ENCODE results near the gene TFPI. TPM values are rescaled to one million over a fixed set of nuclear protein-coding genes. Genes with fewer than 3 reads are reported as not detected.

Gene TFPI
- total and polyA plus RNA-seq, 11 donors: 13.5 to 63.7 (median 24.6) TPM

GRCh38 chr2:187532333-187533120 lies 21.7 kb downstream of the TFPI start:
- WGBS, 4 donors: 92 to 94% (median 94%) methylated on average over 13 to 14 of the region's 14 CpGs
- intact Hi-C loops (cut with DNase I): no loop called here
- no peak for ATAC-seq

DNA sequence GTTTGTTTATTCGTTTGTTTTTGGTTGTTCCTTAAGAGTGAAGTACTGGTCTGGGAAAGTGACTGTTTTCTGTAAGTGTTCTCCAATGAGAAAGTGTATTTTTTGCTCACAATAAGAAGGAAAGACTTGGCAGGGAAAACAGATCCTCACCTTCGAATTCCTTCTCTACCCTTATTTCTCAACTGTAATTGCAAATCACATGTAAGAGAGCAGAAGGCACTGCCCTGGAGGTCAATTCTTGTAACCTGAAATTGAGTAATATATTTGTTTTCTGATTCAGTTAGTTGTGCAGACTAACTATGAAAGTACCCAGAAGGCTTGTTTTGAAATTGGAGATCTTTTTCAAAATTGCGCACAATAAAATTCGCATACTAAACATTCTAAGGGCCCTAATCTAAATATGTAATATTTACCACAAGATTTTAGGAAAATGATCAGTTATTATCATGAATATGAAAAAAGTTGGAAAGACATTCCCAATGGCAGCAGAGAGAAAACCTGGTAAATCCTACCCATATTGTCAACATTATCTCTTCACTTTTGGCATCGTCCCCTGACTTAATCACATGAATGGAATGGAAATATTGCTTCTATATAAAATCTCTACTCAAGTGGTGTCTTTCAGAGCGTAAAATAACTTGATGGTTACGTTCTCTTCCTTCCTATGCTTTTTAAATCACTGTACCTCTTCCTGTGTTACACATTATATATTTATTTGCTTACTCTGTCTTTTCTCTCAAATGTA lies 24.1 kb downstream of the TFPI start:
- Histone ChIP-seq H3K27ac (no peak overlapping the region), H3K4me3 (no peak overlapping the region), H3K4me1 (peaks cover 0 to 28% (median 3%) of the 10 kb centered on the region in 12 donors), H3K27me3 (no peaks in the 10 kb centered on the region), H3K9me3 (peaks cover 0 to 15% (median 3%) of the 10 kb centered on the region in 12 donors), H3K36me3 (peaks cover 0 to 9% (median 0%) of the 10 kb centered on the region in 9 donors)
- no peak for TF ChIP-seq POLR2A (IDR thresholded peaks at IDR 0.05)
- WGBS, 4 donors: 90 to 93% (median 92%) methylated on average over 7 of the region's 7 CpGs
- DNase-seq (no peak), ATAC-seq (no peak)
- intact Hi-C loops (cut with DNase I): no loop called here

More at GRCh38 chr2:187532333-187533120, 21.7 kb downstream of the TFPI start:
- peaks cover 0 to 36% (median 8%) of the 10 kb centered on the region in 12 donors for H3K9me3 ChIP-seq
- H3K36me3 ChIP-seq: peaks cover 0 to 9% (median 0%) of the 10 kb centered on the region in 9 donors
- no peak overlapping the region for H3K4me3 ChIP-seq
- no peaks in the 10 kb centered on the region for H3K27me3 ChIP-seq
- H3K4me1 ChIP-seq: peaks cover 0 to 4% (median 0%) of the 10 kb centered on the region in 12 donors
- no peak for TF ChIP-seq POLR2A (IDR thresholded peaks at IDR 0.05)
- TF ChIP-seq, protein P1, sequence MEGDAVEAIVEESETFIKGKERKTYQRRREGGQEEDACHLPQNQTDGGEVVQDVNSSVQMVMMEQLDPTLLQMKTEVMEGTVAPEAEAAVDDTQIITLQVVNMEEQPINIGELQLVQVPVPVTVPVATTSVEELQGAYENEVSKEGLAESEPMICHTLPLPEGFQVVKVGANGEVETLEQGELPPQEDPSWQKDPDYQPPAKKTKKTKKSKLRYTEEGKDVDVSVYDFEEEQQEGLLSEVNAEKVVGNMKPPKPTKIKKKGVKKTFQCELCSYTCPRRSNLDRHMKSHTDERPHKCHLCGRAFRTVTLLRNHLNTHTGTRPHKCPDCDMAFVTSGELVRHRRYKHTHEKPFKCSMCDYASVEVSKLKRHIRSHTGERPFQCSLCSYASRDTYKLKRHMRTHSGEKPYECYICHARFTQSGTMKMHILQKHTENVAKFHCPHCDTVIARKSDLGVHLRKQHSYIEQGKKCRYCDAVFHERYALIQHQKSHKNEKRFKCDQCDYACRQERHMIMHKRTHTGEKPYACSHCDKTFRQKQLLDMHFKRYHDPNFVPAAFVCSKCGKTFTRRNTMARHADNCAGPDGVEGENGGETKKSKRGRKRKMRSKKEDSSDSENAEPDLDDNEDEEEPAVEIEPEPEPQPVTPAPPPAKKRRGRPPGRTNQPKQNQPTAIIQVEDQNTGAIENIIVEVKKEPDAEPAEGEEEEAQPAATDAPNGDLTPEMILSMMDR (IDR thresholded peaks at IDR 0.05): no peak
- DNase-seq: no peak
- H3K27ac ChIP-seq: no peak overlapping the region

DNA sequence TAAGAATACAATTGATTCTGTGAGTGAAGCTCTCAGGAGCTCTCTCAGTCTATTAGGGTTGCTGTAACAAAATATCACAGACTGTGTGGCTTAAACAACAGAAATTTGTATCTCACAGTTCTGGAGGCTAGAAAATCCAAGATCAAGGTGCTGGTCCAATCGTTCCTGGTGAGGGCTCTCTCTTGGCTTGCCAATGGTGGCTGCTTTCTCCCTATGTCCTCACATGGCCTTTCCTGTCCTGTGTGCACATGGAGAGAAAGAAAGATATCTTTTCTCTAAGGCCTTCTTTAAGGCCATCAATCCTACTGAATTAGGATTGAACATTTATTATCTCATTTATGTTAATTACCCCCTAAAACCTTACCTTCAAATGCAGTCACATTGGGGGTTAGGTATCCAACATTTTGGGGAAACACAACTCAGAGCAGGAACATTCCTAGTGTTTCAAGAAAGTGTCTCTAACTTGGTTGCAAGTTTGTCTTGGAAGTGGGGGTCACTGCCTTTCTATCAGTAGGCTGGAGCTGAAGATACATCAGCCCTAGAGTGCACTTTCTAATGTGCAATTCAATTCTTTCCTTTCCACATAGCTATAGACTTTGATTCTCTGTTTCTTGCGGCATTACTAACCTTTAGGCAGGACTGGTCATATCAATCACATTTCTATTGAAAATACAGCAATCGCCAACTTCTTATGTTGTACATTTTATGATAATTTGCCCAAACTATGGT lies 24.8 kb downstream of the TFPI start:
- TF ChIP-seq POLR2A (IDR thresholded peaks at IDR 0.05): no peak
- TF ChIP-seq, protein P1 (IDR thresholded peaks at IDR 0.05): no peak
- ATAC-seq (no peak), DNase-seq (no peak)
- H3K27me3 ChIP-seq: no peaks in the 10 kb centered on the region
- peaks cover 0 to 34% (median 3%) of the 10 kb centered on the region in 12 donors for H3K4me1 ChIP-seq
- intact Hi-C loops (cut with DNase I): no loop called here
- peaks cover 0 to 9% (median 0%) of the 10 kb centered on the region in 9 donors for H3K36me3 ChIP-seq
- H3K27ac ChIP-seq: no peak overlapping the region
- H3K9me3 ChIP-seq: peaks cover 0 to 8% (median 0%) of the 10 kb centered on the region in 12 donors
- H3K4me3 ChIP-seq: no peak overlapping the region
- WGBS, 4 donors: 78 to 93% (median 91%) methylated on average over 3 of the region's 3 CpGs

DNA sequence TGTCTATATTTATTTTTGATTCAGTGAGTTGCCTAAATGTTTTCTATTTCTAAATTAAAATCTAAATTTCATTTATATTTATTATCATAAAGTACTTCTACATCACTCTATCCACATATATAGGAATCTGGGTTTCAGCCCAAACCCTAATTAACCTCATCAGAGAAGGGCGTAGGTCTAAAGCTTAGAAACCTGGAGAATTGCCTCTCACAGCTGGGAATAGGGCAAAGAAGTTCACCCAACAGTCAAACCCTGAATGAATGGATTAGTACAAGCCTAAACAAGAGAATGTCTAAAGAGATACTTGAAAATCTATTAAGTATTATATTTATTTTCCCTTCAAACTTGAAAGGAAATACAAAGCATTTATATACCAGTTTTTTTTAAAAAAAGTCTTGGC lies 26.2 kb downstream of the TFPI start:
- H3K4me3 ChIP-seq: no peak overlapping the region
- WGBS, 4 donors: 41 to 85% (median 46%) methylated on average over 1 of the region's 1 CpG
- peaks cover 0 to 34% (median 3%) of the 10 kb centered on the region in 12 donors for H3K4me1 ChIP-seq

More for the DNA sequence above, 26.2 kb downstream of the TFPI start:
- no peak for DNase-seq
- peaks cover 0 to 9% (median 0%) of the 10 kb centered on the region in 9 donors for H3K36me3 ChIP-seq
- intact Hi-C loops (cut with DNase I): no loop called here
- TF ChIP-seq, protein P1 (IDR thresholded peaks at IDR 0.05): no peak
- no peak for TF ChIP-seq POLR2A (IDR thresholded peaks at IDR 0.05)
- H3K9me3 ChIP-seq: no peaks in the 10 kb centered on the region
- no peaks in the 10 kb centered on the region for H3K27me3 ChIP-seq
- no peak for ATAC-seq
- H3K27ac ChIP-seq: peak overlapping the region in 4 of 12 donors; percentile 23 to 50 (median 35)

Data from heart left ventricle (tissue), 16 donors.